ENCODE results near the gene GMNC. TPM values are rescaled to one million over a fixed set of nuclear protein-coding genes. Genes with fewer than 3 reads are reported as not detected.

The GMNC gene
- total RNA-seq, 1 donor from 2014 or later = under 0.01 TPM

- no peaks in the 10 kb centered on the region for H3K27me3 ChIP-seq (ENCODE audit: control insufficient read depth in 3 of 3, insufficient read depth in 3 of 3, low read length in 3 of 3)
- H3K4me1 ChIP-seq (ENCODE audit: control insufficient read depth in 3 of 3, insufficient read depth in 3 of 3, low read length in 3 of 3) = no peaks in the 10 kb centered on the region
- H3K9ac ChIP-seq (ENCODE audit: low read depth in 1 of 3, low read length in 3 of 3) = no peak overlapping the region
- no peaks in the 10 kb centered on the region for H3K36me3 ChIP-seq (ENCODE audit: control insufficient read depth in 3 of 3, insufficient read depth in 3 of 3, low read length in 3 of 3)
- H3K27ac ChIP-seq (ENCODE audit: low read depth, low read length) = no peak overlapping the region
- no peaks in the 10 kb centered on the region for H3K9me3 ChIP-seq (ENCODE audit: control insufficient read depth in 3 of 3, low read length in 3 of 3)
- no peak overlapping the region for H3K4me3 ChIP-seq (ENCODE audit: low read length in 3 of 3)
Observed at GRCh38 chr3:190853464-190853863, 9.0 kb downstream of the GMNC start.

GRCh38 chr3:190849607-190850006 lies 12.9 kb downstream of the GMNC start:
- Histone ChIP-seq H3K4me1 (ENCODE audit: control insufficient read depth in 3 of 3, insufficient read depth in 3 of 3, low read length in 3 of 3) (no peaks in the 10 kb centered on the region), H3K4me3 (ENCODE audit: low read length in 3 of 3) (no peak overlapping the region), H3K27me3 (ENCODE audit: control insufficient read depth in 3 of 3, insufficient read depth in 3 of 3, low read length in 3 of 3) (no peaks in the 10 kb centered on the region), H3K36me3 (ENCODE audit: control insufficient read depth in 3 of 3, insufficient read depth in 3 of 3, low read length in 3 of 3) (no peaks in the 10 kb centered on the region), H3K9ac (ENCODE audit: low read depth in 1 of 3, low read length in 3 of 3) (no peak overlapping the region), H3K27ac (ENCODE audit: low read depth, low read length) (no peak overlapping the region), H3K9me3 (ENCODE audit: control insufficient read depth in 3 of 3, low read length in 3 of 3) (no peaks in the 10 kb centered on the region)

- Histone ChIP-seq H3K4me1 (ENCODE audit: control insufficient read depth in 3 of 3, insufficient read depth in 3 of 3, low read length in 3 of 3) (no peaks in the 10 kb centered on the region), H3K27me3 (ENCODE audit: control insufficient read depth in 3 of 3, insufficient read depth in 3 of 3, low read length in 3 of 3) (no peaks in the 10 kb centered on the region), H3K9ac (ENCODE audit: low read depth in 1 of 3, low read length in 3 of 3) (no peak overlapping the region), H3K27ac (ENCODE audit: low read depth, low read length) (no peak overlapping the region), H3K4me3 (ENCODE audit: low read length in 3 of 3) (no peak overlapping the region), H3K36me3 (ENCODE audit: control insufficient read depth in 3 of 3, insufficient read depth in 3 of 3, low read length in 3 of 3) (no peaks in the 10 kb centered on the region), H3K9me3 (ENCODE audit: control insufficient read depth in 3 of 3, low read length in 3 of 3) (no peaks in the 10 kb centered on the region)
Observed at GRCh38 chr3:190848870-190849269, 13.6 kb downstream of the GMNC start.

GRCh38 chr3:190847436-190847835 lies 15.1 kb downstream of the GMNC start:
- no peak overlapping the region for H3K9ac ChIP-seq (ENCODE audit: low read depth in 1 of 3, low read length in 3 of 3)
- no peaks in the 10 kb centered on the region for H3K4me1 ChIP-seq (ENCODE audit: control insufficient read depth in 3 of 3, insufficient read depth in 3 of 3, low read length in 3 of 3)
- no peaks in the 10 kb centered on the region for H3K36me3 ChIP-seq (ENCODE audit: control insufficient read depth in 3 of 3, insufficient read depth in 3 of 3, low read length in 3 of 3)
- H3K9me3 ChIP-seq (ENCODE audit: control insufficient read depth in 3 of 3, low read length in 3 of 3) = no peaks in the 10 kb centered on the region
- no peak overlapping the region for H3K4me3 ChIP-seq (ENCODE audit: low read length in 3 of 3)
- H3K27me3 ChIP-seq (ENCODE audit: control insufficient read depth in 3 of 3, insufficient read depth in 3 of 3, low read length in 3 of 3) = no peaks in the 10 kb centered on the region
- no peak overlapping the region for H3K27ac ChIP-seq (ENCODE audit: low read depth, low read length)

GRCh38 chr3:190840146-190840545 lies 22.3 kb downstream of the GMNC start:
- Histone ChIP-seq H3K27ac (ENCODE audit: low read depth, low read length) (no peak overlapping the region), H3K9me3 (ENCODE audit: control insufficient read depth in 3 of 3, low read length in 3 of 3) (no peaks in the 10 kb centered on the region), H3K4me3 (ENCODE audit: low read length in 3 of 3) (no peak overlapping the region), H3K36me3 (ENCODE audit: control insufficient read depth in 3 of 3, insufficient read depth in 3 of 3, low read length in 3 of 3) (no peaks in the 10 kb centered on the region), H3K27me3 (ENCODE audit: control insufficient read depth in 3 of 3, insufficient read depth in 3 of 3, low read length in 3 of 3) (no peaks in the 10 kb centered on the region), H3K9ac (ENCODE audit: low read depth in 1 of 3, low read length in 3 of 3) (no peak overlapping the region), H3K4me1 (ENCODE audit: control insufficient read depth in 3 of 3, insufficient read depth in 3 of 3, low read length in 3 of 3) (no peaks in the 10 kb centered on the region)

GRCh38 chr3:190831225-190831624 lies 31.3 kb downstream of the GMNC start:
- H3K9me3 ChIP-seq (ENCODE audit: control insufficient read depth in 3 of 3, low read length in 3 of 3) = no peaks in the 10 kb centered on the region
- no peak overlapping the region for H3K4me3 ChIP-seq (ENCODE audit: low read length in 3 of 3)
- H3K9ac ChIP-seq (ENCODE audit: low read depth in 1 of 3, low read length in 3 of 3) = no peak overlapping the region
- no peaks in the 10 kb centered on the region for H3K36me3 ChIP-seq (ENCODE audit: control insufficient read depth in 3 of 3, insufficient read depth in 3 of 3, low read length in 3 of 3)
- H3K4me1 ChIP-seq (ENCODE audit: control insufficient read depth in 3 of 3, insufficient read depth in 3 of 3, low read length in 3 of 3) = no peaks in the 10 kb centered on the region
- H3K27ac ChIP-seq (ENCODE audit: low read depth, low read length) = no peak overlapping the region
- no peaks in the 10 kb centered on the region for H3K27me3 ChIP-seq (ENCODE audit: control insufficient read depth in 3 of 3, insufficient read depth in 3 of 3, low read length in 3 of 3)

GRCh38 chr3:190830031-190830430 lies 32.5 kb downstream of the GMNC start:
- H3K27ac ChIP-seq (ENCODE audit: low read depth, low read length) = no peak overlapping the region
- H3K36me3 ChIP-seq (ENCODE audit: control insufficient read depth in 3 of 3, insufficient read depth in 3 of 3, low read length in 3 of 3) = no peaks in the 10 kb centered on the region
- no peaks in the 10 kb centered on the region for H3K9me3 ChIP-seq (ENCODE audit: control insufficient read depth in 3 of 3, low read length in 3 of 3)
- H3K4me3 ChIP-seq (ENCODE audit: low read length in 3 of 3) = no peak overlapping the region
- H3K27me3 ChIP-seq (ENCODE audit: control insufficient read depth in 3 of 3, insufficient read depth in 3 of 3, low read length in 3 of 3) = no peaks in the 10 kb centered on the region
- no peak overlapping the region for H3K9ac ChIP-seq (ENCODE audit: low read depth in 1 of 3, low read length in 3 of 3)
- H3K4me1 ChIP-seq (ENCODE audit: control insufficient read depth in 3 of 3, insufficient read depth in 3 of 3, low read length in 3 of 3) = no peaks in the 10 kb centered on the region

- Histone ChIP-seq H3K4me1 (ENCODE audit: control insufficient read depth in 3 of 3, insufficient read depth in 3 of 3, low read length in 3 of 3) (no peaks in the 10 kb centered on the region), H3K9me3 (ENCODE audit: control insufficient read depth in 3 of 3, low read length in 3 of 3) (no peaks in the 10 kb centered on the region), H3K36me3 (ENCODE audit: control insufficient read depth in 3 of 3, insufficient read depth in 3 of 3, low read length in 3 of 3) (no peaks in the 10 kb centered on the region), H3K9ac (ENCODE audit: low read depth in 1 of 3, low read length in 3 of 3) (no peak overlapping the region), H3K4me3 (ENCODE audit: low read length in 3 of 3) (no peak overlapping the region), H3K27ac (ENCODE audit: low read depth, low read length) (no peak overlapping the region), H3K27me3 (ENCODE audit: control insufficient read depth in 3 of 3, insufficient read depth in 3 of 3, low read length in 3 of 3) (no peaks in the 10 kb centered on the region)
Observed at GRCh38 chr3:190826018-190826417, 36.5 kb downstream of the GMNC start.

- Histone ChIP-seq H3K36me3 (ENCODE audit: control insufficient read depth in 3 of 3, insufficient read depth in 3 of 3, low read length in 3 of 3) (no peaks in the 10 kb centered on the region), H3K27me3 (ENCODE audit: control insufficient read depth in 3 of 3, insufficient read depth in 3 of 3, low read length in 3 of 3) (no peaks in the 10 kb centered on the region), H3K9me3 (ENCODE audit: control insufficient read depth in 3 of 3, low read length in 3 of 3) (no peaks in the 10 kb centered on the region), H3K4me1 (ENCODE audit: control insufficient read depth in 3 of 3, insufficient read depth in 3 of 3, low read length in 3 of 3) (no peaks in the 10 kb centered on the region), H3K9ac (ENCODE audit: low read depth in 1 of 3, low read length in 3 of 3) (no peak overlapping the region), H3K4me3 (ENCODE audit: low read length in 3 of 3) (no peak overlapping the region), H3K27ac (ENCODE audit: low read depth, low read length) (no peak overlapping the region)
Observed at GRCh38 chr3:190825386-190826016, 37.0 kb downstream of the GMNC start.

GRCh38 chr3:190811775-190812480 lies 50.6 kb downstream of the GMNC start:
- Histone ChIP-seq H3K36me3 (ENCODE audit: control insufficient read depth in 3 of 3, insufficient read depth in 3 of 3, low read length in 3 of 3) (no peaks in the 10 kb centered on the region), H3K9ac (ENCODE audit: low read depth in 1 of 3, low read length in 3 of 3) (no peak overlapping the region), H3K4me1 (ENCODE audit: control insufficient read depth in 3 of 3, insufficient read depth in 3 of 3, low read length in 3 of 3) (peaks cover 0 to 2% (median 0%) of the 10 kb centered on the region in 3 donors), H3K9me3 (ENCODE audit: control insufficient read depth in 3 of 3, low read length in 3 of 3) (no peaks in the 10 kb centered on the region), H3K27ac (ENCODE audit: low read depth, low read length) (no peak overlapping the region), H3K27me3 (ENCODE audit: control insufficient read depth in 3 of 3, insufficient read depth in 3 of 3, low read length in 3 of 3) (no peaks in the 10 kb centered on the region), H3K4me3 (ENCODE audit: low read length in 3 of 3) (no peak overlapping the region)
